HG03442 (cell line): ENCODE data around the gene PARD3.
"Not testable (repeated sequence)": the region's sequence is repeated elsewhere in the genome, so short reads cannot be mapped to it uniquely, and the experiment has no call there.

Experiments
- ATAC-seq: cut with Tn5 transposase; IDR thresholded peaks from one replicate; pipeline ENCODE4 v1.9.1; 2021; ENCODE audit warnings: mild to moderate bottlenecking, moderate library complexity; ENCODE audit not compliant: unreplicated experiment

The PARD3 gene

GRCh38 chr10:34290412-34291081 is 524.5 kb downstream of the PARD3 start:
- ATAC-seq: no peak

GRCh38 chr10:34288634-34289033 is 526.5 kb downstream of the PARD3 start:
- no peak for ATAC-seq

GRCh38 chr10:34286136-34286739 is 528.9 kb downstream of the PARD3 start:
- no peak for ATAC-seq

- no peak for ATAC-seq
Observed at GRCh38 chr10:34281661-34282582, 533.2 kb downstream of the PARD3 start.

- ATAC-seq: no peak
Observed at GRCh38 chr10:34280599-34281374, 534.3 kb downstream of the PARD3 start.

GRCh38 chr10:34275626-34276130 is 539.4 kb downstream of the PARD3 start:
- ATAC-seq: no peak

GRCh38 chr10:34274906-34275305 is 540.2 kb downstream of the PARD3 start:
- ATAC-seq: no peak

- no peak for ATAC-seq
Observed at GRCh38 chr10:34273340-34273739, 541.8 kb downstream of the PARD3 start.

GRCh38 chr10:34272316-34272715 is 542.8 kb downstream of the PARD3 start:
- ATAC-seq: no peak

- ATAC-seq: not testable (repeated sequence)
Observed at GRCh38 chr10:34268410-34268809, 546.7 kb downstream of the PARD3 start.

GRCh38 chr10:34262985-34263384 is 552.1 kb downstream of the PARD3 start:
- no peak for ATAC-seq

- no peak for ATAC-seq
Observed at GRCh38 chr10:34260904-34261303, 554.2 kb downstream of the PARD3 start.

- ATAC-seq: no peak
Observed at GRCh38 chr10:34256216-34256615, 558.9 kb downstream of the PARD3 start.

GRCh38 chr10:34255035-34255434 is 560.1 kb downstream of the PARD3 start:
- no peak for ATAC-seq

GRCh38 chr10:34254596-34254995 is 560.5 kb downstream of the PARD3 start:
- ATAC-seq: peak; percentile 64

GRCh38 chr10:34252111-34252510 is 563.0 kb downstream of the PARD3 start:
- no peak for ATAC-seq

GRCh38 chr10:34251177-34251576 is 563.9 kb downstream of the PARD3 start:
- ATAC-seq: no peak

GRCh38 chr10:34250722-34251121 is 564.4 kb downstream of the PARD3 start:
- ATAC-seq: no peak

- ATAC-seq: no peak
Observed at GRCh38 chr10:34249634-34250033, 565.5 kb downstream of the PARD3 start.

GRCh38 chr10:34247560-34247959 is 567.5 kb downstream of the PARD3 start:
- ATAC-seq: no peak
